ENCODE data around the gene STAMBP.
"Not testable (repeated sequence)": the region's sequence is repeated elsewhere in the genome, so short reads cannot be mapped to it uniquely, and the experiment has no call there.

- not testable (repeated sequence) for TF ChIP-seq RAD21 (IDR thresholded peaks at IDR 0.05; ENCODE audit: low read length); CTCF (conservative IDR thresholded peaks at IDR 0.05; ENCODE audit: low read depth, low read length); MAZ (IDR thresholded peaks at IDR 0.05; ENCODE audit: borderline replicate concordance, low read depth, low read length); POLR2A (IDR thresholded peaks at IDR 0.05; ENCODE audit: low read depth, low read length); SMC3 (IDR thresholded peaks at IDR 0.05; ENCODE audit: low read depth, low read length); MAFK (IDR thresholded peaks at IDR 0.05; ENCODE audit: low read depth, low read length)
Observed at GRCh38 chr2:73903949-73904613, 75.3 kb downstream of the STAMBP start.

All from IMR-90 (cell line).